ENCODE data around the gene TMEM81. TPM values are rescaled to one million over a fixed set of nuclear protein-coding genes. Genes with fewer than 3 reads are reported as not detected.

Gene TMEM81
- total and polyA plus RNA-seq, 11 donors: 1.3 to 3.8 (median 2.4) TPM

DNA sequence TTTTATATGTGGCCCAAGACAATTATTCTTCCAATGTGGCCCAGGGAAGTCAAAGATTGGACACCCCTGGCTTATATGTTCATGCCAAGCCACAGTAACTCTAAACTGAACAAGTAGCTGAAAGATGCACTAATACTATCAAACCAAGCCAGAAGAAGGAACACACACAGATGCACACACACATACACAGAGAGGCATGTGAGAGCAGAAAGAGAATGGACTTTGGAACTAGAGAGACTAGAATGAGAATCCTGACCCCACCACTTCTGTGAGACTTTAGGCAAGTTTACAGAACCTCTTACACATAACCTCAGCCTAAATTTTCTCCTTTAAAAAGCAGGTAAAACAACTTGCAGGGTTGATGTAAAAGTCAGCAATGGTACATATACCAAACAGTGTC, 11.2 kb upstream of the TMEM81 start:
- TF ChIP-seq CTCF (IDR thresholded peaks at IDR 0.05) (no peak), POLR2A (IDR thresholded peaks at IDR 0.05) (no peak)
- ATAC-seq (no peak), DNase-seq (no peak)
- H3K9me3 ChIP-seq: no peaks in the 10 kb centered on the region
- intact Hi-C loops (cut with DNase I): loop anchor here in 1 of 10 donors (10.0 kb wide), 1 partner anchor 551 kb away; no protein-coding TSS in a partner anchor
- no peaks in the 10 kb centered on the region for H3K4me1 ChIP-seq
- H3K36me3 ChIP-seq: peaks cover 0 to 98% (median 95%) of the 10 kb centered on the region in 9 donors
- no peak overlapping the region for H3K27ac ChIP-seq
- H3K4me3 ChIP-seq: no peak overlapping the region
- no peaks in the 10 kb centered on the region for H3K27me3 ChIP-seq

DNA sequence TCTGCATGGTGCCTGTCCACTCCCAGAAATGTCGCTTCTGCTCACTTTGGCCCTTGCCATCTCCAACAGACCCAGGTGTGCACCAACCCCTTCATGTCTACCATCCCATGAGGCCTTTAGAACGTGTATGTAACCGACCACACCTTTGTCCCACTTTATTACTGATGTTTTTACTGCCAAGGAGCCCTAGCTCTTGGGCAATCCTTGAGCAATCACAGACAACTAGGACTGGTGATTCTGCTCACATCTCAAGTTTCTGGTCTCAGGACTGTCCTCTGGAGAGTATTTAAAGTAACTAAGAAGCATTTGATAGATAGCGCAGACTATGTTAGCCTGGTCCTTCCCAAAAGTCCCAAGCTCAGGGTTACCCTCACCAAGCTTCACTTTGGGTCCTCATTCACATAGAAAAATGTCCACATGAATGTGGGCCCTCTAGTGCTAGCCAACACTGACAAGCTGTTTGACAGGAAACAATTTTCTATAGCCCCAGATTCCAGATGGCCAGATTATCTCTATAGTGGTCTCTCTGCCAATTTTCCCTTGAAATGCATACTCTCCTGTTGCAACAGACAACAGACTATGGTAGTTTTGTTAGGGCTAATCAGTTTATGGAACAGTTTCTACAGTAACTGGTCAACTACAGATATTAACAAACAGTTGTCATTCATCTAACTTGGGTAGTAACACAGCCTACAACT, 6.9 kb upstream of the TMEM81 start:
- peaks cover 0 to 98% (median 92%) of the 10 kb centered on the region in 9 donors for H3K36me3 ChIP-seq
- no peak for DNase-seq
- no peaks in the 10 kb centered on the region for H3K9me3 ChIP-seq
- no peak for TF ChIP-seq POLR2A (IDR thresholded peaks at IDR 0.05)
- no peak for TF ChIP-seq CTCF (IDR thresholded peaks at IDR 0.05)
- no peaks in the 10 kb centered on the region for H3K27me3 ChIP-seq
- no peak for ATAC-seq
- H3K4me3 ChIP-seq: no peak overlapping the region
- intact Hi-C loops (cut with DNase I): loop anchor here in 1 of 10 donors (10.0 kb wide), 1 partner anchor 546 kb away; no protein-coding TSS in a partner anchor
- no peak overlapping the region for H3K27ac ChIP-seq
- no peaks in the 10 kb centered on the region for H3K4me1 ChIP-seq
- WGBS, 4 donors: 88 to 94% (median 91%) methylated on average over 4 of the region's 4 CpGs

DNA sequence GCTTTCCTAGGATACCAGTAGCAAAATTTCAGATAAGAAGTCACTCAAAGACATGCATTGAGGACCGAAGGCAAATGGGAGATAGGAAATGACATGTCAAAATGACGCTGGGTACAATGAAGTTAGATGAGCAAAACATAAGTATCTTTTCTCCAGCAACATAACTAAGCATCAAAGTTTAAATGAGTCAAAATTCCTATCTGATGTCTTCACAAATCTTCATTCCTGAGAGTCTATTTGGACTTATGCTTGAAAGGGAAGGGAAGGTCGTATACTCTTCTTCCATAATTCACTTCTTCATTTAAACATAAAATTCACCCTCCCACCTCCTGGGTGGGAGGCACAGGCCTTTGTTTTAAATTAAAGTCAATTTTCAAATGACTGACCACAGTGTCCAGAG, 4.1 kb upstream of the TMEM81 start:
- no peak for TF ChIP-seq CTCF (IDR thresholded peaks at IDR 0.05)
- TF ChIP-seq POLR2A (IDR thresholded peaks at IDR 0.05): no peak
- Histone ChIP-seq H3K4me3 (no peak overlapping the region), H3K27me3 (no peaks in the 10 kb centered on the region), H3K27ac (no peak overlapping the region), H3K9me3 (no peaks in the 10 kb centered on the region), H3K36me3 (peaks cover 0 to 99% (median 83%) of the 10 kb centered on the region in 9 donors), H3K4me1 (no peaks in the 10 kb centered on the region)
- DNase-seq (no peak), ATAC-seq (no peak)
- intact Hi-C loops (cut with DNase I): no loop called here
- WGBS, 4 donors: 86 to 91% (median 89%) methylated on average over 3 of the region's 3 CpGs

- Histone ChIP-seq H3K27me3 (no peaks in the 10 kb centered on the region), H3K9me3 (no peaks in the 10 kb centered on the region), H3K4me1 (peaks cover 0 to 7% (median 0%) of the 10 kb centered on the region in 12 donors), H3K36me3 (peaks cover 0 to 49% (median 40%) of the 10 kb centered on the region in 9 donors), H3K27ac (no peak overlapping the region), H3K4me3 (no peak overlapping the region)
- no peak for ATAC-seq
- WGBS, 4 donors: 88 to 96% (median 94%) methylated on average over 4 of the region's 4 CpGs
- intact Hi-C loops (cut with DNase I): no loop called here
- TF ChIP-seq CTCF (IDR thresholded peaks at IDR 0.05): no peak
- TF ChIP-seq POLR2A (IDR thresholded peaks at IDR 0.05): no peak
- DNase-seq: no peak
Observed at GRCh38 chr1:205082431-205082830, 1.8 kb downstream of the TMEM81 start.

All from heart left ventricle (tissue), 16 donors.